Measurements from ENCODE around the gene EIF4A3.

The EIF4A3 gene

DNA sequence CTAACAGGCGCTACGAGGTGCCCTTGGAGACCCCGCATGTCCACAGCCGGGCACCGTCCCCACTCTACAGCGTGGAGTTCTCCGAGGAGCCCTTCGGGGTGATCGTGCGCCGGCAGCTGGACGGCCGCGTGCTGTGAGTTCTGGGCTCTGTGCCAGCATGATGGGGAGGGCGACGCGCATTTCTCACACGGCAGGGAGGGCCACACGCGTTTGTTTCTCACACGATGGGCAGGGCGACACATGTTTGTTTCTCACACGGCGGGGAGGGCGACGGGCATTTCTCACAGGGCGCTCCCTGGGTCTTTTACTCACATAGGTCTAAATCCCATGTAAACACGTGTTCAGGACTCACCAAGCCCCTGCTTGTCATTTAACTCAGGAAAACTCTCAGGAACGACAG, 41.2 kb downstream of the EIF4A3 start:
- DNase-seq (ENCODE audit: low read depth) = peak; percentile 67
- no peak overlapping the region for H3K4me3 ChIP-seq (ENCODE audit: low read length)
- TF ChIP-seq, protein P1, sequence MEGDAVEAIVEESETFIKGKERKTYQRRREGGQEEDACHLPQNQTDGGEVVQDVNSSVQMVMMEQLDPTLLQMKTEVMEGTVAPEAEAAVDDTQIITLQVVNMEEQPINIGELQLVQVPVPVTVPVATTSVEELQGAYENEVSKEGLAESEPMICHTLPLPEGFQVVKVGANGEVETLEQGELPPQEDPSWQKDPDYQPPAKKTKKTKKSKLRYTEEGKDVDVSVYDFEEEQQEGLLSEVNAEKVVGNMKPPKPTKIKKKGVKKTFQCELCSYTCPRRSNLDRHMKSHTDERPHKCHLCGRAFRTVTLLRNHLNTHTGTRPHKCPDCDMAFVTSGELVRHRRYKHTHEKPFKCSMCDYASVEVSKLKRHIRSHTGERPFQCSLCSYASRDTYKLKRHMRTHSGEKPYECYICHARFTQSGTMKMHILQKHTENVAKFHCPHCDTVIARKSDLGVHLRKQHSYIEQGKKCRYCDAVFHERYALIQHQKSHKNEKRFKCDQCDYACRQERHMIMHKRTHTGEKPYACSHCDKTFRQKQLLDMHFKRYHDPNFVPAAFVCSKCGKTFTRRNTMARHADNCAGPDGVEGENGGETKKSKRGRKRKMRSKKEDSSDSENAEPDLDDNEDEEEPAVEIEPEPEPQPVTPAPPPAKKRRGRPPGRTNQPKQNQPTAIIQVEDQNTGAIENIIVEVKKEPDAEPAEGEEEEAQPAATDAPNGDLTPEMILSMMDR (IDR thresholded peaks at IDR 0.05; ENCODE audit: insufficient read depth, low read depth, low read length, missing control alignments) = no peak

DNA sequence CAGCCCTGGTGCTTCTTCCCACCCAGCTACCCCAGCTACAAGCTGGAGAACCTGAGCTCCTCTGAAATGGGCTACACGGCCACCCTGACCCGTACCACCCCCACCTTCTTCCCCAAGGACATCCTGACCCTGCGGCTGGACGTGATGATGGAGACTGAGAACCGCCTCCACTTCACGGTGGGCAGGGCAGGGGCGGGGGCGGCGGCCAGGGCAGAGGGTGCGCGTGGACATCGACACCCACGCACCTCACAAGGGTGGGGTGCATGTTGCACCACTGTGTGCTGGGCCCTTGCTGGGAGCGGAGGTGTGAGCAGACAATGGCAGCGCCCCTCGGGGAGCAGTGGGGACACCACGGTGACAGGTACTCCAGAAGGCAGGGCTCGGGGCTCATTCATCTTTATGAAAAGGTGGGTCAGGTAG, 42.0 kb downstream of the EIF4A3 start:
- H3K4me3 ChIP-seq (ENCODE audit: low read length) = no peak overlapping the region
- DNase-seq (ENCODE audit: low read depth) = no peak
- TF ChIP-seq, protein P1 (IDR thresholded peaks at IDR 0.05; ENCODE audit: insufficient read depth, low read depth, low read length, missing control alignments) = no peak

DNA sequence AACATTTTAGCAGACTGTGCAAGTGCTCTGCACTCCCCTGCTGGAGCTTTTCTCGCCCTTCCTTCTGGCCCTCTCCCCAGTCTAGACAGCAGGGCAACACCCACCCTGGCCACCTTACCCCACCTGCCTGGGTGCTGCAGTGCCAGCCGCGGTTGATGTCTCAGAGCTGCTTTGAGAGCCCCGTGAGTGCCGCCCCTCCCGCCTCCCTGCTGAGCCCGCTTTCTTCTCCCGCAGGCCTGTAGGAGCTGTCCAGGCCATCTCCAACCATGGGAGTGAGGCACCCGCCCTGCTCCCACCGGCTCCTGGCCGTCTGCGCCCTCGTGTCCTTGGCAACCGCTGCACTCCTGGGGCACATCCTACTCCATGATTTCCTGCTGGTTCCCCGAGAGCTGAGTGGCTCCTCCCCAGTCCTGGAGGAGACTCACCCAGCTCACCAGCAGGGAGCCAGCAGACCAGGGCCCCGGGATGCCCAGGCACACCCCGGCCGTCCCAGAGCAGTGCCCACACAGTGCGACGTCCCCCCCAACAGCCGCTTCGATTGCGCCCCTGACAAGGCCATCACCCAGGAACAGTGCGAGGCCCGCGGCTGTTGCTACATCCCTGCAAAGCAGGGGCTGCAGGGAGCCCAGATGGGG, 42.5 kb downstream of the EIF4A3 start:
- TF ChIP-seq, protein P1 (IDR thresholded peaks at IDR 0.05; ENCODE audit: insufficient read depth, low read depth, low read length, missing control alignments) = no peak
- no peak overlapping the region for H3K4me3 ChIP-seq (ENCODE audit: low read length)
- DNase-seq (ENCODE audit: low read depth) = peak; percentile 36

DNA sequence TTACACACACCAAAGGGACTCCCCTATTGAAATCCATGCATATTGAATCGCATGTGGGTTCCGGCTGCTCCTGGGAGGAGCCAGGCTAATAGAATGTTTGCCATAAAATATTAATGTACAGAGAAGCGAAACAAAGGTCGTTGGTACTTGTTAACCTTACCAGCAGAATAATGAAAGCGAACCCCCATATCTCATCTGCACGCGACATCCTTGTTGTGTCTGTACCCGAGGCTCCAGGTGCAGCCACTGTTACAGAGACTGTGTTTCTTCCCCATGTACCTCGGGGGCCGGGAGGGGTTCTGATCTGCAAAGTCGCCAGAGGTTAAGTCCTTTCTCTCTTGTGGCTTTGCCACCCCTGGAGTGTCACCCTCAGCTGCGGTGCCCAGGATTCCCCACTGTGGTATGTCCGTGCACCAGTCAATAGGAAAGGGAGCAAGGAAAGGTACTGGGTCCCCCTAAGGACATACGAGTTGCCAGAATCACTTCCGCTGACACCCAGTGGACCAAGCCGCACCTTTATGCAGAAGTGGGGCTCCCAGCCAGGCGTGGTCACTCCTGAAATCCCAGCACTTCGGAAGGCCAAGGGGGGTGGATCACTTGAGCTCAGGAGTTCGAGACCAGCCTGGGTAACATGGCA, 43.4 kb downstream of the EIF4A3 start:
- no peak for DNase-seq (ENCODE audit: low read depth)
- TF ChIP-seq, protein P1 (IDR thresholded peaks at IDR 0.05; ENCODE audit: insufficient read depth, low read depth, low read length, missing control alignments) = no peak
- no peak overlapping the region for H3K4me3 ChIP-seq (ENCODE audit: low read length)

DNA sequence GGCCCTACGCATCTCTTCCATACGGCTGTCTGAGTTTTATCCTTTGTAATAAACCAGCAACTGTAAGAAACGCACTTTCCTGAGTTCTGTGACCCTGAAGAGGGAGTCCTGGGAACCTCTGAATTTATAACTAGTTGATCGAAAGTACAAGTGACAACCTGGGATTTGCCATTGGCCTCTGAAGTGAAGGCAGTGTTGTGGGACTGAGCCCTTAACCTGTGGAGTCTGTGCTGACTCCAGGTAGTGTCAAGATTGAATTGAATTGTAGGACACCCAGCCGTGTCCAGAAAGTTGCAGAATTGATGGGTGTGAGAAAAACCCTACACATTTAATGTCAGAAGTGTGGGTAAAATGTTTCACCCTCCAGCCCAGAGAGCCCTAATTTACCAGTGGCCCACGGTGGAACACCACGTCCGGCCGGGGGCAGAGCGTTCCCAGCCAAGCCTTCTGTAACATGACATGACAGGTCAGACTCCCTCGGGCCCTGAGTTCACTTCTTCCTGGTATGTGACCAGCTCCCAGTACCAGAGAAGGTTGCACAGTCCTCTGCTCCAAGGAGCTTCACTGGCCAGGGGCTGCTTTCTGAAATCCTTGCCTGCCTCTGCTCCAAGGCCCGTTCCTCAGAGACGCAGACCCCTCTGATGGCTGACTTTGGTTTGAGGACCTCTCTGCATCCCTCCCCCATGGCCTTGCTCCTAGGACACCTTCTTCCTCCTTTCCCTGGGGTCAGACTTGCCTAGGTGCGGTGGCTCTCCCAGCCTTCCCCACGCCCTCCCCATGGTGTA, 44.1 kb downstream of the EIF4A3 start:
- DNase-seq (ENCODE audit: low read depth) = peak; percentile 45
- H3K4me3 ChIP-seq (ENCODE audit: low read length) = no peak overlapping the region
- TF ChIP-seq, protein P1 (IDR thresholded peaks at IDR 0.05; ENCODE audit: insufficient read depth, low read depth, low read length, missing control alignments) = no peak

DNA sequence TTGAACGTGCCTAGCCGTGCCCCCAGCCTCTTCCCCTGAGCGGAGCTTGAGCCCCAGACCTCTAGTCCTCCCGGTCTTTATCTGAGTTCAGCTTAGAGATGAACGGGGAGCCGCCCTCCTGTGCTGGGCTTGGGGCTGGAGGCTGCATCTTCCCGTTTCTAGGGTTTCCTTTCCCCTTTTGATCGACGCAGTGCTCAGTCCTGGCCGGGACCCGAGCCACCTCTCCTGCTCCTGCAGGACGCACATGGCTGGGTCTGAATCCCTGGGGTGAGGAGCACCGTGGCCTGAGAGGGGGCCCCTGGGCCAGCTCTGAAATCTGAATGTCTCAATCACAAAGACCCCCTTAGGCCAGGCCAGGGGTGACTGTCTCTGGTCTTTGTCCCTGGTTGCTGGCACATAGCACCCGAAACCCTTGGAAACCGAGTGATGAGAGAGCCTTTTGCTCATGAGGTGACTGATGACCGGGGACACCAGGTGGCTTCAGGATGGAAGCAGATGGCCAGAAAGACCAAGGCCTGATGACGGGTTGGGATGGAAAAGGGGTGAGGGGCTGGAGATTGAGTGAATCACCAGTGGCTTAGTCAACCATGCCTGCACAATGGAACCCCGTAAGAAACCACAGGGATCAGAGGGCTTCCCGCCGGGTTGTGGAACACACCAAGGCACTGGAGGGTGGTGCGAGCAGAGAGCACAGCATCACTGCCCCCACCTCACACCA, 44.8 kb downstream of the EIF4A3 start:
- DNase-seq (ENCODE audit: low read depth) = peak; percentile 24
- TF ChIP-seq, protein P1 (IDR thresholded peaks at IDR 0.05; ENCODE audit: insufficient read depth, low read depth, low read length, missing control alignments) = no peak
- peak overlapping the region; percentile 90 for H3K4me3 ChIP-seq (ENCODE audit: low read length)

All from epithelial cell of esophagus (primary cell).